CD14-positive monocyte (primary cell): ENCODE results near the gene GREB1. TPM values are rescaled to one million over a fixed set of nuclear protein-coding genes. Genes with fewer than 3 reads are reported as not detected.

ENCODE experiments used
- DNase-seq, 3 donors: peaks; one replicate each; pipeline ENCODE4 v3.0.0-alpha.2; 2011 to 2022
- H2AFZ ChIP-seq: 2 replicates; pipeline ENCODE4 v1.6.0; 2012; ENCODE audit warnings: mild to moderate bottlenecking, low read depth, low read length, inconsistent platforms; ENCODE audit not compliant: insufficient read depth, poor library complexity, severe bottlenecking
- H3K27ac ChIP-seq, 2 donors: 1 replicate in 1 of 2; 2 replicates in 1 of 2; pipeline ENCODE4 v1.5.1; 2012 to 2013; ENCODE audit warnings: low read length in 2 of 2, control low read depth in 1 of 2, inconsistent platforms in 1 of 2, low read depth in 1 of 2, mild to moderate bottlenecking in 1 of 2
- H3K27me3 ChIP-seq, 2 donors: one replicate each; pipeline versions ENCODE4 v1.6.0 to v1.6.1; 2011 to 2013; ENCODE audit warnings: low read length in 2 of 2; ENCODE audit not compliant: control insufficient read depth in 2 of 2, insufficient read depth in 2 of 2
- H3K36me3 ChIP-seq, 2 donors: replicated peaks in 1 of 2; 1 replicate in 1 of 2; 2 replicates in 1 of 2; pipeline versions ENCODE4 v1.5.1 to v1.6.1; 2012 to 2013; ENCODE audit warnings: low read length in 2 of 2, control low read depth in 1 of 2, inconsistent platforms in 1 of 2, mild to moderate bottlenecking in 1 of 2; ENCODE audit not compliant: insufficient read depth in 2 of 2, control insufficient read depth in 1 of 2
- H3K4me1 ChIP-seq, 2 donors: 1 replicate in 1 of 2; 2 replicates in 1 of 2; pipeline versions ENCODE4 v1.5.1 to v1.6.1; 2012 to 2013; ENCODE audit warnings: low read length in 2 of 2, control low read depth in 1 of 2, inconsistent platforms in 1 of 2, mild to moderate bottlenecking in 1 of 2, moderate library complexity in 1 of 2; ENCODE audit not compliant: insufficient read depth in 2 of 2, control insufficient read depth in 1 of 2
- H3K4me2 ChIP-seq: replicated peaks from 2 replicates; pipeline ENCODE3; 2012; ENCODE audit warnings: low read length, moderate library complexity, mild to moderate bottlenecking; ENCODE audit not compliant: poor library complexity, severe bottlenecking; ENCODE audit errors: extremely low read depth
- H3K4me3 ChIP-seq, 3 experiments: fragments of 200-600 bp in 1 of 3; sonication (generic) in 1 of 3; replicated peaks in 1 of 3; 1 replicate in 2 of 3; 2 replicates in 1 of 3; pipeline ENCODE4 v1.5.1; 2011 to 2013; ENCODE audit warnings: low read length in 3 of 3, mild to moderate bottlenecking in 3 of 3, control low read depth in 2 of 3, low read depth in 2 of 3, inconsistent platforms in 1 of 3, moderate library complexity in 1 of 3
- H3K79me2 ChIP-seq: 2 replicates; pipeline ENCODE4 v1.6.0; 2012; ENCODE audit warnings: mild to moderate bottlenecking, control low read depth, inconsistent platforms, low read length, moderate library complexity; ENCODE audit not compliant: insufficient read depth
- H3K9ac ChIP-seq: 2 replicates; pipeline ENCODE4 v1.6.0; 2017; ENCODE audit warnings: low read length, mild to moderate bottlenecking; ENCODE audit not compliant: insufficient read depth, poor library complexity, severe bottlenecking
- H3K9me3 ChIP-seq, 2 donors: replicated peaks in 1 of 2; 1 replicate in 1 of 2; 2 replicates in 1 of 2; pipeline versions ENCODE4 v1.5.1 to v1.6.1; 2012 to 2013; ENCODE audit warnings: low read length in 2 of 2, control low read depth in 1 of 2; ENCODE audit not compliant: control insufficient read depth in 1 of 2, insufficient read depth in 1 of 2
- H4K20me1 ChIP-seq: 2 replicates; pipeline ENCODE4 v1.6.0; 2012; ENCODE audit warnings: mild to moderate bottlenecking, low read length, control low read depth, moderate library complexity; ENCODE audit not compliant: insufficient read depth
- H3K27ac Mint-ChIP-seq, 7 donors: one replicate each; pipeline ENCODE4 v1.8.0; 2020; ENCODE audit warnings: mild to moderate bottlenecking in 7 of 7, mixed read lengths in 7 of 7, moderate library complexity in 6 of 7, inconsistent platforms in 2 of 7
- H3K27me3 Mint-ChIP-seq, 3 donors: one replicate each; pipeline ENCODE4 v1.8.0; 2021 to 2022; ENCODE audit warnings: low read depth in 3 of 3, mild to moderate bottlenecking in 3 of 3, mixed read lengths in 3 of 3, moderate library complexity in 3 of 3, inconsistent platforms in 1 of 3
- H3K36me3 Mint-ChIP-seq, 2 donors: one replicate each; pipeline ENCODE4 v1.8.0; 2020; ENCODE audit warnings: mixed read lengths in 2 of 2, inconsistent platforms in 1 of 2, mild to moderate bottlenecking in 1 of 2
- H3K4me1 Mint-ChIP-seq: one replicate; pipeline ENCODE4 v1.8.0; 2020; ENCODE audit warnings: mild to moderate bottlenecking, mixed read lengths
- H3K4me3 Mint-ChIP-seq, 2 donors: one replicate each; pipeline ENCODE4 v1.8.0; 2020; ENCODE audit warnings: mild to moderate bottlenecking in 2 of 2, mixed read lengths in 2 of 2, moderate library complexity in 1 of 2
- H3K9me3 Mint-ChIP-seq, 7 donors: one replicate each; pipeline ENCODE4 v1.8.0; 2020 to 2022; ENCODE audit warnings: mixed read lengths in 7 of 7, mild to moderate bottlenecking in 6 of 7, moderate library complexity in 6 of 7, inconsistent platforms in 2 of 7
- WGBS: methylation state at CpG from one replicate; pipeline ENCODE4 v1.1.5; 2013; ENCODE audit warnings: missing lambda C conversion rate; ENCODE audit not compliant: insufficient coverage; 5-methylcytosine and 5-hydroxymethylcytosine counted together
- intact Hi-C, 2 donors: fragments of 100-400 bp; cut with micrococcal nuclease; formaldehyde crosslinking; loops; one replicate each; pipeline versions ENCODE4 v1.15.0 to v1.15.1; 2023
- polyA plus RNA-seq, 3 donors: library from polyadenylated mRNA; depleted of rRNA in 1 of 3; unstranded in 2 of 3; stranded (reverse) in 1 of 3; fragments of 300-500 nt in 2 of 3; fragments of >200 nt in 1 of 3; fragmentation: Illumina TruSeq in 2 of 3; gene quantifications; 1 replicate in 2 of 3; 2 replicates in 1 of 3; pipeline ENCODE4 v1.2.3, GENCODE V29; 2012 to 2021
- TF ChIP-seq, protein P1 (sequence below): fragments of 200-600 bp; IDR thresholded peaks from one replicate; pipeline ENCODE4 v1.8.0; 2022; ENCODE audit warnings: antibody characterized with exemption, mild to moderate bottlenecking

GREB1 gene
- polyA plus RNA-seq, 3 donors, result not detected

DNA sequence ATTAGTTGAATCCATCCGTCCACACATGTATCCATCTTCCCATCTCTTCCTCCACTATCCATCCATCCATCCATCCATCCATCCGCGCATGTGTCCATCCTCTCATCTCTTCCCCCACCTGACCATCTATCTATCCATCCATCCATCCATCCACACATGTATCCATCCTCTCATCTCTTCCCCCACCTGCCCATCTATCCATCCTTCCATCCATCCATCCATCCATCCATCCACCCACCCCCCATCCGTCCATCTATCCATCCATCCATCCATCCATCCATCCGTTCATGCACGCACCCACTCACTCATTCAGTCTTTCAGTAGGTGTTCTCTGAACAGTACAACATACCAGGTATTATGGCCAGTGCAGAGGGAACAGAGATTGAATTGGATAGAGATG is 18.9 kb upstream of the GREB1 start:
- WGBS, result 89% methylated on average over 4 of the region's 6 CpGs
- Histone ChIP-seq H3K27ac (no peak overlapping the region), H3K36me3 (no peaks in the 10 kb centered on the region), H3K4me2 (no peak overlapping the region), H4K20me1 (no peaks in the 10 kb centered on the region), H3K9ac (no peak overlapping the region), H3K4me1 (no peaks in the 10 kb centered on the region), H3K27me3 (no peaks in the 10 kb centered on the region), H3K79me2 (no peaks in the 10 kb centered on the region), H3K4me3 (no peak overlapping the region), H3K9me3 (no peaks in the 10 kb centered on the region), H2AFZ (no peak overlapping the region)
- Mint-ChIP-seq H3K36me3 (no peaks in the 10 kb centered on the region), H3K4me1 (no peaks in the 10 kb centered on the region), H3K27ac (no peak overlapping the region), H3K27me3 (peaks cover 6 to 17% (median 12%) of the 10 kb centered on the region in 3 donors), H3K4me3 (no peak overlapping the region), H3K9me3 (peaks cover 0 to 10% (median 0%) of the 10 kb centered on the region in 7 donors)
- intact Hi-C loops, result no loop called here
- TF ChIP-seq, protein P1, sequence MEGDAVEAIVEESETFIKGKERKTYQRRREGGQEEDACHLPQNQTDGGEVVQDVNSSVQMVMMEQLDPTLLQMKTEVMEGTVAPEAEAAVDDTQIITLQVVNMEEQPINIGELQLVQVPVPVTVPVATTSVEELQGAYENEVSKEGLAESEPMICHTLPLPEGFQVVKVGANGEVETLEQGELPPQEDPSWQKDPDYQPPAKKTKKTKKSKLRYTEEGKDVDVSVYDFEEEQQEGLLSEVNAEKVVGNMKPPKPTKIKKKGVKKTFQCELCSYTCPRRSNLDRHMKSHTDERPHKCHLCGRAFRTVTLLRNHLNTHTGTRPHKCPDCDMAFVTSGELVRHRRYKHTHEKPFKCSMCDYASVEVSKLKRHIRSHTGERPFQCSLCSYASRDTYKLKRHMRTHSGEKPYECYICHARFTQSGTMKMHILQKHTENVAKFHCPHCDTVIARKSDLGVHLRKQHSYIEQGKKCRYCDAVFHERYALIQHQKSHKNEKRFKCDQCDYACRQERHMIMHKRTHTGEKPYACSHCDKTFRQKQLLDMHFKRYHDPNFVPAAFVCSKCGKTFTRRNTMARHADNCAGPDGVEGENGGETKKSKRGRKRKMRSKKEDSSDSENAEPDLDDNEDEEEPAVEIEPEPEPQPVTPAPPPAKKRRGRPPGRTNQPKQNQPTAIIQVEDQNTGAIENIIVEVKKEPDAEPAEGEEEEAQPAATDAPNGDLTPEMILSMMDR, result no peak
- no peak for DNase-seq

DNA sequence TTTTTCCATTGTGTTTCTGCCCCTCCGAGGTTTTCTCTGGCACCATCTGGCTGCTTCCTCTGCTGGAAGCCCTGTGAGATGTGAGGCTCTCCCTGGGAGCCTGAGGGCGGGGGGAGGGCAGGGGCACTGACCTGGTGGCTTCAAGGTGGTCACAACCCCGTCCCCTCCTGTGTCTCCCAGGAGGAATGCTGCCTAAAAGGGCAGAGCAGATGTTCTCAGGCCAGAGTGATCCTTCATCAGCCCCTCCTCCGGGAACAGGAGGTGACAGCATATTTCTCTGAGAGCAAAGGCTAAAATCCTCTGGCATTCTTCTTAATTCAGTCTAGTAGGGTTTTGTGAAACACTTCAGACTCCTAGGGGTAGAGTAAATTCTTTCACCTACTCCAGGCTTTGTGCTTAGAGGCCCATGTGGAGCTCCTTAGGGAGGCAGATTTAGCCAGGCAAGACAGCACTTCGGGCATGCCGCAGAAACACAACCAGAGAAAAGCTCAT is 18.3 kb upstream of the GREB1 start:
- H3K36me3 ChIP-seq, result no peaks in the 10 kb centered on the region
- Mint-ChIP-seq H3K4me1 (no peaks in the 10 kb centered on the region), H3K9me3 (peaks cover 0 to 10% (median 2%) of the 10 kb centered on the region in 7 donors), H3K27ac (no peak overlapping the region), H3K27me3 (peaks cover 6 to 15% (median 12%) of the 10 kb centered on the region in 3 donors), H3K36me3 (no peaks in the 10 kb centered on the region), H3K4me3 (no peak overlapping the region)
- no peaks in the 10 kb centered on the region for H4K20me1 ChIP-seq
- no peaks in the 10 kb centered on the region for H3K9me3 ChIP-seq
- H3K9ac ChIP-seq, result no peak overlapping the region
- intact Hi-C loops, result no loop called here
- no peak overlapping the region for H3K4me3 ChIP-seq
- TF ChIP-seq, protein P1, result no peak
- H3K79me2 ChIP-seq, result no peaks in the 10 kb centered on the region
- no peak overlapping the region for H3K27ac ChIP-seq
- no peak for DNase-seq
- 79% methylated on average over 4 of the region's 6 CpGs for WGBS
- no peaks in the 10 kb centered on the region for H3K4me1 ChIP-seq
- no peak overlapping the region for H3K4me2 ChIP-seq
- no peaks in the 10 kb centered on the region for H3K27me3 ChIP-seq
- no peak overlapping the region for H2AFZ ChIP-seq
